Activated CD4-positive, alpha-beta memory T cell treated with anti-CD3 and anti-CD28 coated beads, Interleukin-2, amount 10 ng/mL, durations not matched to agents 7 days and 5 days (primary cell): ENCODE data around the gene BCAS3. TPM values are rescaled to one million over a fixed set of nuclear protein-coding genes. Genes with fewer than 3 reads are reported as not detected.
"Not testable (repeated sequence)": the region's sequence is repeated elsewhere in the genome, so short reads cannot be mapped to it uniquely, and the experiment has no call there.

Experiments used
- CTCF ChIA-PET: fragments of 350-600 bp; sonication (Branson Sonifier 250); formaldehyde crosslinking; loops from one replicate; lab custom pipeline; 2021; ENCODE audit warnings: antibody characterized with exemption, inconsistent platforms; lab: Charles Lee
- POLR2A ChIA-PET: fragments of 350-600 bp; sonication (Branson Sonifier 250); formaldehyde crosslinking; loops from one replicate; lab custom pipeline; 2021; ENCODE audit warnings: antibody characterized with exemption; lab: Charles Lee
- DNase-seq: peaks from one replicate; pipeline ENCODE4 v3.0.0-alpha.2; 2020
- H3K27ac Mint-ChIP-seq: one replicate; pipeline ENCODE4 v1.8.0; 2021; ENCODE audit warnings: mild to moderate bottlenecking, mixed read lengths
- H3K27me3 Mint-ChIP-seq: one replicate; pipeline ENCODE4 v1.8.0; 2021; ENCODE audit warnings: mixed read lengths
- H3K36me3 Mint-ChIP-seq: one replicate; pipeline ENCODE4 v1.8.0; 2021; ENCODE audit warnings: low read depth, mixed read lengths
- H3K4me1 Mint-ChIP-seq: one replicate; pipeline ENCODE4 v1.8.0; 2021; ENCODE audit warnings: mixed read lengths
- H3K4me3 Mint-ChIP-seq: one replicate; pipeline ENCODE4 v1.8.0; 2021; ENCODE audit warnings: mild to moderate bottlenecking, mixed read lengths
- H3K9me3 Mint-ChIP-seq: one replicate; pipeline ENCODE4 v1.8.0; 2021; ENCODE audit warnings: mixed read lengths
- total RNA-seq, 2 experiments: library from RNA; stranded (reverse); gene quantifications; one replicate each; pipeline ENCODE4 v1.2.3, GENCODE V29; 2021

The BCAS3 gene
- total RNA-seq, 2 experiments from 2014 or later, result 16.2 to 19.8 TPM

GRCh38 chr17:61244988-61245387, 567.3 kb downstream of the BCAS3 start:
- POLR2A ChIA-PET, H3K9me3 Mint-ChIP-seq: not testable (repeated sequence)

GRCh38 chr17:61245706-61246135, 568.1 kb downstream of the BCAS3 start:
- Mint-ChIP-seq H3K27me3 (no peaks in the 10 kb centered on the region), H3K9me3 (no peaks in the 10 kb centered on the region), H3K27ac (no peak overlapping the region), H3K4me1 (peaks cover 8% of the 10 kb centered on the region), H3K36me3 (no peaks in the 10 kb centered on the region), H3K4me3 (no peak overlapping the region)
- ChIA-PET CTCF (no interaction called here), POLR2A (interaction anchor here (1.0 kb wide), 1 partner anchor 11 kb away, joined by 3 read pairs; no protein-coding TSS in a partner anchor)
- no peak for DNase-seq

More at GRCh38 chr17:61244988-61245387, 567.3 kb downstream of the BCAS3 start:
- H3K4me3 Mint-ChIP-seq, H3K27me3 Mint-ChIP-seq, H3K4me1 Mint-ChIP-seq, CTCF ChIA-PET, H3K27ac Mint-ChIP-seq, DNase-seq, H3K36me3 Mint-ChIP-seq: not testable (repeated sequence)

- no peak overlapping the region for H3K4me3 Mint-ChIP-seq
- H3K4me1 Mint-ChIP-seq, result peaks cover 12% of the 10 kb centered on the region
- H3K27me3 Mint-ChIP-seq, result no peaks in the 10 kb centered on the region
- ChIA-PET CTCF (no interaction called here), POLR2A (no interaction called here)
- no peaks in the 10 kb centered on the region for H3K9me3 Mint-ChIP-seq
- no peak for DNase-seq
- H3K36me3 Mint-ChIP-seq, result no peaks in the 10 kb centered on the region
- H3K27ac Mint-ChIP-seq, result no peak overlapping the region
Observed at GRCh38 chr17:61247439-61247838, 569.8 kb downstream of the BCAS3 start.

- H3K36me3 Mint-ChIP-seq, result no peaks in the 10 kb centered on the region
- no peaks in the 10 kb centered on the region for H3K9me3 Mint-ChIP-seq
- ChIA-PET CTCF (no interaction called here), POLR2A (no interaction called here)
- DNase-seq, result no peak
- H3K27me3 Mint-ChIP-seq, result no peaks in the 10 kb centered on the region
- no peak overlapping the region for H3K4me3 Mint-ChIP-seq
- no peak overlapping the region for H3K27ac Mint-ChIP-seq
- peaks cover 12% of the 10 kb centered on the region for H3K4me1 Mint-ChIP-seq
Observed at GRCh38 chr17:61248399-61248798, 570.7 kb downstream of the BCAS3 start.

GRCh38 chr17:61249649-61250299, 572.1 kb downstream of the BCAS3 start:
- Mint-ChIP-seq H3K4me3 (no peak overlapping the region), H3K4me1 (peaks cover 14% of the 10 kb centered on the region), H3K27ac (no peak overlapping the region), H3K9me3 (no peaks in the 10 kb centered on the region), H3K27me3 (no peaks in the 10 kb centered on the region), H3K36me3 (no peaks in the 10 kb centered on the region)
- no peak for DNase-seq
- ChIA-PET POLR2A (no interaction called here), CTCF (no interaction called here)

- no peak overlapping the region for H3K27ac Mint-ChIP-seq
- POLR2A ChIA-PET, result interaction anchor here (0.9 kb wide), 1 partner anchor 17 kb away, joined by 3 read pairs; no protein-coding TSS in a partner anchor
- no peaks in the 10 kb centered on the region for H3K27me3 Mint-ChIP-seq
- no peaks in the 10 kb centered on the region for H3K36me3 Mint-ChIP-seq
- DNase-seq, result no peak
- H3K9me3 Mint-ChIP-seq, result no peaks in the 10 kb centered on the region
- CTCF ChIA-PET, result no interaction called here
- H3K4me3 Mint-ChIP-seq, result no peak overlapping the region
- peaks cover 18% of the 10 kb centered on the region for H3K4me1 Mint-ChIP-seq
Observed at GRCh38 chr17:61250335-61250890, 572.8 kb downstream of the BCAS3 start.

- no peak overlapping the region for H3K4me3 Mint-ChIP-seq
- no peaks in the 10 kb centered on the region for H3K9me3 Mint-ChIP-seq
- CTCF ChIA-PET, result interaction anchor here (0.7 to 1.5 kb wide), 2 partner anchors 10 to 33 kb away, joined by 3 to 5 read pairs; no protein-coding TSS in a partner anchor
- no peak overlapping the region for H3K27ac Mint-ChIP-seq
- no peaks in the 10 kb centered on the region for H3K36me3 Mint-ChIP-seq
- no peaks in the 10 kb centered on the region for H3K27me3 Mint-ChIP-seq
- no peak for DNase-seq
- POLR2A ChIA-PET, result no interaction called here
- peaks cover 18% of the 10 kb centered on the region for H3K4me1 Mint-ChIP-seq
Observed at GRCh38 chr17:61251939-61252865, 574.6 kb downstream of the BCAS3 start.

GRCh38 chr17:61253362-61253761, 575.7 kb downstream of the BCAS3 start:
- POLR2A ChIA-PET, result no interaction called here
- Mint-ChIP-seq H3K27me3 (no peaks in the 10 kb centered on the region), H3K9me3 (no peaks in the 10 kb centered on the region), H3K27ac (no peak overlapping the region), H3K4me3 (no peak overlapping the region), H3K36me3 (no peaks in the 10 kb centered on the region), H3K4me1 (peaks cover 18% of the 10 kb centered on the region)
- CTCF ChIA-PET, result no interaction called here
- no peak for DNase-seq

- Mint-ChIP-seq H3K27me3 (no peaks in the 10 kb centered on the region), H3K36me3 (no peaks in the 10 kb centered on the region), H3K4me3 (no peak overlapping the region), H3K4me1 (peaks cover 18% of the 10 kb centered on the region), H3K9me3 (no peaks in the 10 kb centered on the region), H3K27ac (no peak overlapping the region)
- POLR2A ChIA-PET, result no interaction called here
- CTCF ChIA-PET, result no interaction called here
- DNase-seq, result no peak
Observed at GRCh38 chr17:61253937-61254574, 576.4 kb downstream of the BCAS3 start.

- POLR2A ChIA-PET, result no interaction called here
Observed at GRCh38 chr17:61254904-61255303, 577.3 kb downstream of the BCAS3 start.

GRCh38 chr17:61255647-61256046, 578.0 kb downstream of the BCAS3 start:
- Mint-ChIP-seq H3K4me1 (peaks cover 10% of the 10 kb centered on the region), H3K4me3 (no peak overlapping the region)
- no peak for DNase-seq

More at GRCh38 chr17:61254904-61255303, 577.3 kb downstream of the BCAS3 start:
- Mint-ChIP-seq H3K4me3 (no peak overlapping the region), H3K36me3 (no peaks in the 10 kb centered on the region), H3K9me3 (no peaks in the 10 kb centered on the region), H3K4me1 (peaks cover 17% of the 10 kb centered on the region), H3K27ac (no peak overlapping the region), H3K27me3 (no peaks in the 10 kb centered on the region)
- CTCF ChIA-PET, result no interaction called here
- no peak for DNase-seq

GRCh38 chr17:61259360-61259759, 581.7 kb downstream of the BCAS3 start:
- Mint-ChIP-seq H3K4me3 (no peak overlapping the region), H3K27ac (no peak overlapping the region), H3K9me3 (no peaks in the 10 kb centered on the region), H3K27me3 (no peaks in the 10 kb centered on the region), H3K4me1 (peaks cover 4% of the 10 kb centered on the region), H3K36me3 (no peaks in the 10 kb centered on the region)
- ChIA-PET CTCF (no interaction called here), POLR2A (no interaction called here)
- DNase-seq, result no peak

More at GRCh38 chr17:61255647-61256046, 578.0 kb downstream of the BCAS3 start:
- Mint-ChIP-seq H3K36me3 (no peaks in the 10 kb centered on the region), H3K27ac (no peak overlapping the region), H3K27me3 (no peaks in the 10 kb centered on the region), H3K9me3 (no peaks in the 10 kb centered on the region)
- ChIA-PET POLR2A (no interaction called here), CTCF (no interaction called here)
